ENCODE results near the gene LCK.

GRCh38 chr1:32234792-32235191 lies 16.3 kb upstream of the LCK start:
- TF ChIP-seq GATA2 (IDR thresholded peaks at IDR 0.05; ENCODE audit: insufficient read depth, insufficient read length, low read depth, low read length) (no peak), CTCF (IDR thresholded peaks at IDR 0.05; ENCODE audit: extremely low read depth in 1 of 2, insufficient read depth in 1 of 2, low read depth in 1 of 2, low read length in 2 of 2) (no peak), EZH2 (IDR thresholded peaks at IDR 0.05; ENCODE audit: borderline replicate concordance, low read depth, low read length, severe bottlenecking) (no peak), MAX (IDR thresholded peaks at IDR 0.05; ENCODE audit: insufficient read depth, insufficient read length) (no peak)
